ENCODE measurements around the gene CACNA1B.

GRCh38 chr9:138003485-138004190, 126.1 kb downstream of the CACNA1B start:
- TF ChIP-seq CTCF (IDR thresholded peaks at IDR 0.05), result no peak
- no peak for TF ChIP-seq POLR2A (IDR thresholded peaks at IDR 0.05)
